ENCODE results near the gene TMEM116.

TMEM116 gene

DNA sequence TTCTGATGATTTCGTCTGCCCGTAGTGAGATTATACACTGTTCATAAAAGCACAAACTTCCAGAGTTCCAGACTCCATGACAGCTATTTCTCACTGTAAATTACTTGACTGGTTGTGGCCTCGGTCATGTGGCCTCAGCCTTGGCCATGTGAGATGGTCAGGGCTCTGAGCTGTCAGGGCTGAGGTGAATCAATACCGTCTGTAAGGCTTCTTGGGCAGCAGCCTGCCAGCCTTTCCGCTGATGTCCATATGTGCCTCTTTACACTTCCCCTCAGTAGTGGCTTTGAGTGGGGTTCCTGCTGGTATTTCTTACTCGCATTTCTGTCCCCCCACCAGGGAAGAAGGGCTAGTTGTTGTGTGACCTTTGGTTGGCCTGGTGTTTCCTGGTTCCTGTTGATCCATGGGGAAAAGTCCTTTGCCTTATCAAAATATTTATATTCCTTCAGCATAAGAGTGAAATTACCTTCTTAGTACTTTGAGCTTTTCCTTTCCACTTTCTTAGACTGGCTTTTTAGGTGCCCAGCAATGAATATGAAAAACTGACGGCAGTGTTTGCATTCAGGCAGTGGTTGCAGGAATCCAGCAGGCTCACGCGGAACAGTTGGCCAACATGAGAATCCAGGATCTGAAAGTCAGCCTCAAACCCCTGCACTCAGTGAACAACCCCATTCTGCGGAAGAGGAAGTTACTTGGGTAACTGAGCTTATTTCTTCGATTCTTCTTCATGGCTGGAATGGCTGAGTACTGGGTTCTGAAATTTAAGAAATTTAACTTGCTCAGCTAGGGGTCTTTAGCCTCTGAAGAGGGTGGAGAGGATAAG is 124.8 kb downstream of the TMEM116 start:
- no peak for FAIRE-seq

DNA sequence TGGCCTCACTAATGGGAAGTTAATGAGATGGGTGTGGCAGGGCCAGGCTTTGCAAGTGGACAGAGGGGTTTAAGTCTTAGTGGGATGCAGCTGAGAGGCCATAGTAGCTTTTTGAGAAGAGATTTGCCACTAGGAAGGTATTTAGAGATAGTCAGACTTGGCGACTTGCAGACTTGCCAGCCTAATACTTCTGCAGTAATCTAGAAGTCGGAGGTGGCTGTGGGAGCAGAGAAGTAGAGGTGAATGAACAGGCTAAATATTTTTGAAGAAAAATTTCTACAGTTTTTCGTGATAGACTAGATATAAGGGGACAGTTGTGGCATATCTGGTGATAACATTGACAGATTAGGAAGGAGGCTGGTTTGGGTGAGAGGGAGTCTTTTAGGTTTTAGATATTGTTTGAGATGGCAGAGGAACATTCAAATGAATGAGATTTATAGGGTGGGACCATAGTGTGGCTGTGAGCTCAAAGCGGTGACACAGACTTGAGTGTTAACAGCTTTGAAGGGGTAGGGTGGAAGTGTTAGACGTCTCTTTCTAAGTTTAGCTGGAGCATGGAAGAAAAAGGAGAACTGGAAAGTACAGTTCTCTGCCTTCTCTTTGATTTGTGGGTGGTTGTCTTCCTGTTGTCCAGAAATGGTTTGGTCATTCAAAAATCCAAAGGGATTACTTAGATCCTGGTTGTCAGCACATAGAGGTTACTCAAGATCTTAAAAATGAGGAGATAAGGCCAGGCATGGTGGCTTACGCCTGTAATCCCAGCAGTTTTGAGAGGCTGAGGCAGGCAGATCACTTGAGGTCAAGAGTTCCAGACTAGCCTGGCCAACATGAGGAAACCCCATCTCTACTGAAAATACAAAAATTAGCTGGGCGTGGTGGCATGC is 126.1 kb downstream of the TMEM116 start:
- FAIRE-seq = no peak

DNA sequence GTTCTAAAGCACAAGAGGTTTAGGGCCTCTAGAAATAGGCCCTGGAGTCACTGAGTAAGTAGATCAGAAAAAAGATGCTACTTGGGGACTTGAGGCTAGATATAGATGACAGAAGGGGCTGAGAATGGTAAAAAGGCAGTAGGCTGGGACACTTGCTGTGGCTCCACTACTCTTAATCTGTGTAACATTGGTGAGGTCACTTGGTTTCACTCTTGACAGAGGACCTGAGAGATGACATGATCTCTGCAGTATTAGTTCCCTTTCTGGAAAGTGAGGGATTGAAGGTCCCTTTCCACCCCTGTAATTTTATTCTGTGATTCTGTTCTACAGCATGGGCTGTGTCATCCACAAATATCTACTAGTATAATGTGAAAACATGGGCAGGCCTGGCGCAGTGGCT is 131.2 kb downstream of the TMEM116 start:
- FAIRE-seq = no peak
